Endothelial cell of umbilical vein (primary cell): Measurements from ENCODE around the gene CHKB. TPM values are rescaled to one million over a fixed set of nuclear protein-coding genes. Genes with fewer than 3 reads are reported as not detected.
A peak's percentile ranks its signal among the peaks of the same experiment; 100 is the strongest.

Source experiments
- BruUV-seq: library from RNA; stranded (reverse); fragments of 400-500 nt; replicated peaks from 2 replicates; lab custom pipeline; 2021; lab: Mats Ljungman, UMichigan
- CTCF ChIA-PET: fragments of 300-600, 350-600 bp; sonication (Branson Sonifier 250); formaldehyde crosslinking; loops from one replicate; lab custom pipeline; 2021; ENCODE audit warnings: antibody characterized with exemption, inconsistent platforms; lab: Charles Lee
- POLR2A ChIA-PET: fragments of 300-600, 350-600 bp; sonication (Branson Sonifier 250); formaldehyde crosslinking; loops from one replicate; lab custom pipeline; 2021; ENCODE audit warnings: antibody characterized with exemption, inconsistent platforms; lab: Charles Lee
- DNase-seq: peaks from one replicate; pipeline ENCODE4 v3.0.0-alpha.2; 2011; ENCODE audit warnings: low read depth, low spot score
- FAIRE-seq: peaks from 2 replicates; lab custom pipeline; 2011; peaks lifted over from hg19 to GRCh38; lab: Jason Lieb, UNC
- H2AFZ ChIP-seq: 2 replicates; pipeline ENCODE4 v1.6.0; 2012; ENCODE audit warnings: low read depth, low read length, control low read depth, inconsistent platforms
- H3K27ac ChIP-seq: 2 replicates; pipeline ENCODE4 v1.5.1; 2011; ENCODE audit warnings: low read depth, mild to moderate bottlenecking, control low read depth, low read length, moderate library complexity; ENCODE audit not compliant: insufficient read depth
- H3K27me3 ChIP-seq, 2 experiments: 2 replicates each; pipeline versions ENCODE4 v1.6.0 to v1.6.1; 2011; ENCODE audit warnings: low read length in 2 of 2, mixed read lengths in 1 of 2; ENCODE audit not compliant: control insufficient read depth in 2 of 2, insufficient read depth in 2 of 2
- H3K36me3 ChIP-seq, 2 experiments: 2 replicates in 1 of 2; 3 replicates in 1 of 2; pipeline ENCODE4 v1.5.1; 2011; ENCODE audit warnings: low read length in 2 of 2, mild to moderate bottlenecking in 1 of 2, moderate library complexity in 1 of 2; ENCODE audit not compliant: control insufficient read depth in 2 of 2, insufficient read depth in 2 of 2; ENCODE audit errors: extremely low read depth in 1 of 2
- H3K4me1 ChIP-seq: 3 replicates; pipeline ENCODE4 v1.5.1; 2011; ENCODE audit warnings: mild to moderate bottlenecking, low read length; ENCODE audit not compliant: control insufficient read depth, insufficient read depth; ENCODE audit errors: extremely low read depth
- H3K4me2 ChIP-seq: 2 replicates; pipeline ENCODE4 v1.6.1; 2011; ENCODE audit warnings: low read length, control low read depth, mixed read lengths; ENCODE audit not compliant: insufficient read depth
- H3K4me3 ChIP-seq, 3 experiments: fragments of 200-600 bp in 1 of 3; sonication (generic), shearing (Covaris generic) in 1 of 3; replicated peaks in 1 of 3; 2 replicates each; pipeline ENCODE4 v1.5.1; 2011 to 2016; ENCODE audit warnings: control low read depth in 3 of 3, low read length in 3 of 3, mild to moderate bottlenecking in 2 of 3, inconsistent platforms in 1 of 3, low read depth in 1 of 3, moderate library complexity in 1 of 3; ENCODE audit not compliant: insufficient read depth in 1 of 3
- H3K79me2 ChIP-seq: 2 replicates; pipeline ENCODE4 v1.6.0; 2012; ENCODE audit warnings: low read length, inconsistent platforms; ENCODE audit not compliant: control insufficient read depth, insufficient read depth
- H3K9ac ChIP-seq: replicated peaks from 2 replicates; pipeline ENCODE3; 2011; ENCODE audit warnings: low read length, control low read depth; ENCODE audit not compliant: insufficient read depth; ENCODE audit errors: extremely low read depth
- H3K9me1 ChIP-seq: replicated peaks from 3 replicates; pipeline ENCODE4 v1.6.0; 2011; ENCODE audit warnings: mild to moderate bottlenecking, low read length; ENCODE audit not compliant: control insufficient read depth, insufficient read depth; ENCODE audit errors: extremely low read depth
- H3K9me3 ChIP-seq: replicated peaks from 2 replicates; pipeline ENCODE4 v1.5.1; 2012; ENCODE audit warnings: low read length, inconsistent platforms; ENCODE audit not compliant: control insufficient read depth, insufficient read depth
- H4K20me1 ChIP-seq: replicated peaks from 2 replicates; pipeline ENCODE3; 2011; ENCODE audit warnings: mild to moderate bottlenecking, low read length; ENCODE audit not compliant: control insufficient read depth, insufficient read depth; ENCODE audit errors: extremely low read depth
- EZH2 ChIP-seq: IDR thresholded peaks from 2 replicates; pipeline ENCODE4 v1.6.1; 2012; ENCODE audit warnings: borderline replicate concordance, low read depth, mild to moderate bottlenecking, moderate library complexity, low read length, inconsistent platforms; ENCODE audit not compliant: severe bottlenecking
- FOS ChIP-seq: IDR thresholded peaks from 2 replicates; pipeline ENCODE4 v1.6.1; 2011; ENCODE audit warnings: mild to moderate bottlenecking, low read length, moderate library complexity, borderline replicate concordance; ENCODE audit not compliant: insufficient read depth
- GATA2 ChIP-seq: IDR thresholded peaks from 2 replicates; pipeline ENCODE4 v1.7.0; 2011; ENCODE audit warnings: low read depth, mild to moderate bottlenecking, moderate library complexity, mixed read lengths, low read length; ENCODE audit not compliant: insufficient read length, insufficient read depth
- JUN ChIP-seq: IDR thresholded peaks from 2 replicates; pipeline ENCODE4 v1.6.1; 2011; ENCODE audit warnings: borderline replicate concordance, low read depth; ENCODE audit not compliant: insufficient read length, insufficient read depth
- MYC ChIP-seq: IDR thresholded peaks from one replicate; pipeline ENCODE4 v1.6.1; 2011; ENCODE audit warnings: mild to moderate bottlenecking, low read depth, low read length
- POLR2A ChIP-seq: IDR thresholded peaks from 2 replicates; pipeline ENCODE4 v1.6.1; 2012; ENCODE audit warnings: low read depth, mild to moderate bottlenecking, control low read depth, low read length
- POLR2AphosphoS5 ChIP-seq: IDR thresholded peaks from 2 replicates; pipeline ENCODE4 v1.6.1; 2012; ENCODE audit warnings: low read depth, mild to moderate bottlenecking, control low read depth, low read length, moderate library complexity; ENCODE audit not compliant: insufficient read depth
- dilution Hi-C: fragments of 300-500 bp; cut with MboI; formaldehyde crosslinking; loops from one replicate; pipeline ENCODE4 v1.15.0; 2019; ENCODE audit warnings: low sequenced_read_pairs; ENCODE audit not compliant: extremely low pct_ligation_motif_present
- intact Hi-C: fragments of 100-400 bp; cut with micrococcal nuclease; formaldehyde crosslinking; loops from one replicate; pipeline ENCODE4 v1.10.0; 2022
- polyA plus RNA-seq, 4 experiments: library from polyadenylated mRNA; depleted of rRNA in 3 of 4; stranded (reverse) in 3 of 4; unstranded in 1 of 4; fragments of >200 nt; gene quantifications; 2 replicates each; pipeline versions ENCODE4 v1.2.1 to v1.2.3, GENCODE V29; 2011 to 2012; ENCODE audit warnings: missing spikeins in 1 of 4
- total RNA-seq: library from RNA; stranded (reverse); gene quantifications from 2 replicates; pipeline ENCODE4 v1.2.3, GENCODE V29; 2021
- TF ChIP-seq, protein P1 (sequence below), 2 donors: IDR thresholded peaks; 1 replicate in 1 of 2; 2 replicates in 1 of 2; pipeline ENCODE4 v1.5.1; 2011; ENCODE audit warnings: low read length in 2 of 2, mild to moderate bottlenecking in 2 of 2, moderate library complexity in 2 of 2, control low read depth in 1 of 2, inconsistent platforms in 1 of 2, low read depth in 1 of 2; ENCODE audit not compliant: insufficient read depth in 1 of 2; ENCODE audit errors: extremely low read depth in 1 of 2
- TF ChIP-seq, protein P2 (sequence below): IDR thresholded peaks from 2 replicates; pipeline ENCODE4 v1.6.1; 2011; ENCODE audit not compliant: insufficient read depth, insufficient read length

Gene CHKB
- total and polyA plus RNA-seq, 2 donors (not counting 3 experiments of a cell fraction or from before 2014, with no cell fraction given) = 62.4 to 70.6 TPM

- intact Hi-C loops = no loop called here
Measured at GRCh38 chr22:50563413-50564160, 19.1 kb downstream of the CHKB start.

More at GRCh38 chr22:50563413-50564160, 19.1 kb downstream of the CHKB start:
- POLR2A ChIA-PET = no interaction called here
- Histone ChIP-seq H3K4me3 (no peak overlapping the region), H3K9me3 (no peaks in the 10 kb centered on the region), H4K20me1 (no peaks in the 10 kb centered on the region), H3K9ac (no peak overlapping the region), H3K9me1 (no peaks in the 10 kb centered on the region), H3K36me3 (no peaks in the 10 kb centered on the region), H3K27me3 (peaks cover 8 to 14% of the 10 kb centered on the region in 2 experiments), H3K4me1 (peaks cover 5% of the 10 kb centered on the region), H3K27ac (no peak overlapping the region), H3K4me2 (no peak overlapping the region), H3K79me2 (no peaks in the 10 kb centered on the region), H2AFZ (peak overlapping the region; percentile 78)
- TF ChIP-seq POLR2A (no peak), GATA2 (no peak), MYC (no peak), FOS (no peak), POLR2AphosphoS5 (no peak), EZH2 (no peak), JUN (no peak)
- TF ChIP-seq, protein P1, sequence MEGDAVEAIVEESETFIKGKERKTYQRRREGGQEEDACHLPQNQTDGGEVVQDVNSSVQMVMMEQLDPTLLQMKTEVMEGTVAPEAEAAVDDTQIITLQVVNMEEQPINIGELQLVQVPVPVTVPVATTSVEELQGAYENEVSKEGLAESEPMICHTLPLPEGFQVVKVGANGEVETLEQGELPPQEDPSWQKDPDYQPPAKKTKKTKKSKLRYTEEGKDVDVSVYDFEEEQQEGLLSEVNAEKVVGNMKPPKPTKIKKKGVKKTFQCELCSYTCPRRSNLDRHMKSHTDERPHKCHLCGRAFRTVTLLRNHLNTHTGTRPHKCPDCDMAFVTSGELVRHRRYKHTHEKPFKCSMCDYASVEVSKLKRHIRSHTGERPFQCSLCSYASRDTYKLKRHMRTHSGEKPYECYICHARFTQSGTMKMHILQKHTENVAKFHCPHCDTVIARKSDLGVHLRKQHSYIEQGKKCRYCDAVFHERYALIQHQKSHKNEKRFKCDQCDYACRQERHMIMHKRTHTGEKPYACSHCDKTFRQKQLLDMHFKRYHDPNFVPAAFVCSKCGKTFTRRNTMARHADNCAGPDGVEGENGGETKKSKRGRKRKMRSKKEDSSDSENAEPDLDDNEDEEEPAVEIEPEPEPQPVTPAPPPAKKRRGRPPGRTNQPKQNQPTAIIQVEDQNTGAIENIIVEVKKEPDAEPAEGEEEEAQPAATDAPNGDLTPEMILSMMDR (IDR thresholded peaks at IDR 0.05; ENCODE audit: extremely low read depth in 1 of 2, insufficient read depth in 1 of 2, low read depth in 1 of 2, low read length in 2 of 2) = no peak
- TF ChIP-seq, protein P2, sequence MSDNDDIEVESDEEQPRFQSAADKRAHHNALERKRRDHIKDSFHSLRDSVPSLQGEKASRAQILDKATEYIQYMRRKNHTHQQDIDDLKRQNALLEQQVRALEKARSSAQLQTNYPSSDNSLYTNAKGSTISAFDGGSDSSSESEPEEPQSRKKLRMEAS = no peak
- CTCF ChIA-PET = interaction anchor here (0.6 to 2.2 kb wide), 21 partner anchors 9 to 137 kb away, joined by 3 to 16 read pairs (median 5); partner anchors contain the start of genes KLHDC7B, LMF2, MIOX and NCAPH2
- no TSS peak for BruUV-seq
- dilution Hi-C loops = no loop called here
- FAIRE-seq = no peak
- no peak for DNase-seq
